Aorta (tissue), 5 donors: Measurements from ENCODE around the gene YY1. TPM values are rescaled to one million over a fixed set of nuclear protein-coding genes. Genes with fewer than 3 reads are reported as not detected.
"Not testable (repeated sequence)": the region's sequence is repeated elsewhere in the genome, so short reads cannot be mapped to it uniquely, and the experiment has no call there.

Experiments
- ATAC-seq: fragments of 200-7000 bp; cut with Tn5 transposase; one replicate; pipeline ENCODE4 v1.9.1; 2022; ENCODE audit warnings: moderate library complexity; ENCODE audit not compliant: low FRiP score
- DNase-seq, 2 donors: peaks; one replicate each; pipeline ENCODE4 v3.0.0-alpha.2; 2020
- H3K27ac ChIP-seq, 2 donors: one replicate each; pipeline ENCODE4 v1.5.1; 2013; ENCODE audit warnings: low read length in 2 of 2, mild to moderate bottlenecking in 2 of 2, moderate library complexity in 2 of 2, control low read depth in 1 of 2, inconsistent platforms in 1 of 2, low read depth in 1 of 2
- H3K27me3 ChIP-seq, 2 donors: one replicate each; pipeline ENCODE4 v1.6.1; 2013; ENCODE audit warnings: control low read depth in 1 of 2, low read length in 1 of 2, mild to moderate bottlenecking in 1 of 2, moderate library complexity in 1 of 2; ENCODE audit not compliant: insufficient read depth in 2 of 2, control insufficient read depth in 1 of 2
- H3K36me3 ChIP-seq, 2 donors: one replicate each; pipeline ENCODE4 v1.6.1; 2013; ENCODE audit warnings: control low read depth in 1 of 2, low read length in 1 of 2, mild to moderate bottlenecking in 1 of 2; ENCODE audit not compliant: insufficient read depth in 2 of 2, control insufficient read depth in 1 of 2
- H3K4me1 ChIP-seq, 2 donors: one replicate each; pipeline ENCODE4 v1.6.1; 2013; ENCODE audit warnings: low read length in 2 of 2, control low read depth in 1 of 2, mild to moderate bottlenecking in 1 of 2, moderate library complexity in 1 of 2; ENCODE audit not compliant: insufficient read depth in 2 of 2, control insufficient read depth in 1 of 2
- H3K4me3 ChIP-seq, 2 donors: one replicate each; pipeline ENCODE4 v1.5.1; 2013; ENCODE audit warnings: low read length in 2 of 2, control low read depth in 1 of 2, mild to moderate bottlenecking in 1 of 2
- H3K9me3 ChIP-seq: one replicate; pipeline ENCODE4 v1.6.1; 2013; ENCODE audit warnings: mild to moderate bottlenecking, low read length; ENCODE audit not compliant: control insufficient read depth
- WGBS, 2 donors: extraction: QIAGEN DNeasy Blood & Tissue Kit; methylation state at CpG; one replicate each; pipeline ENCODE4 v1.1.7; 2013; 5-methylcytosine and 5-hydroxymethylcytosine counted together
- intact Hi-C, 2 donors: fragments of 100-400 bp; cut with DNase I; formaldehyde crosslinking; loops; one replicate each; pipeline versions ENCODE4 v1.14.2 to v1.15.0; 2022
- polyA plus RNA-seq, 2 donors: library from polyadenylated mRNA; stranded (reverse); fragments of 200-250 nt; gene quantifications; one replicate each; pipeline ENCODE4 v1.2.3, GENCODE V29; 2013
- total RNA-seq, 2 donors: library from RNA; stranded (reverse); fragmentation: NEBNext Ultra II Directional; extraction: Animal tissue kit (Norgen Biotek cat#: 25700); gene quantifications; one replicate each; pipeline ENCODE4 v1.2.1, GENCODE V29; 2021
- donor health status: healthy with polysubstance abuse.
- donor health status: Bipolar disorder and iron deficiency.
- donor health status: DM: no; HTN: no; CAD: no.
- donor health status: DM: no; HTN: no; CAD: no.
- donor health status: DM: yes; HTN: yes; CAD: no.

The YY1 gene
- total and polyA plus RNA-seq, 4 donors: 23.1 to 57.3 (median 41.0) TPM

GRCh38 chr14:100306998-100307765 is 68.2 kb downstream of the YY1 start:
- ATAC-seq: peak; percentile 39
- Histone ChIP-seq H3K27ac (no peak overlapping the region), H3K36me3 (no peaks in the 10 kb centered on the region), H3K4me3 (peak overlapping the region; percentile 38 to 87), H3K4me1 (no peaks in the 10 kb centered on the region), H3K27me3 (no peaks in the 10 kb centered on the region), H3K9me3 (no peaks in the 10 kb centered on the region)
- DNase-seq: peak in 1 of 2 donors; percentile 80
- WGBS, 2 donors: 10 to 11% methylated on average over 45 to 49 of the region's 49 CpGs
- intact Hi-C loops: loop anchor here (5.0 kb wide), 2 partner anchors 70 kb away; partner anchors contain the start of genes WDR25 (in 2 of the 2) and YY1 (in 1 of the 2)

GRCh38 chr14:100307766-100308426 is 69.0 kb downstream of the YY1 start:
- DNase-seq (no peak), ATAC-seq (no peak)
- intact Hi-C loops: loop anchor here (5.0 kb wide), 2 partner anchors 69 to 71 kb away; partner anchors contain the start of genes WDR25 (in 2 of the 2) and YY1 (in 1 of the 2)
- Histone ChIP-seq H3K4me1 (no peaks in the 10 kb centered on the region), H3K4me3 (no peak overlapping the region), H3K9me3 (no peaks in the 10 kb centered on the region), H3K36me3 (no peaks in the 10 kb centered on the region), H3K27ac (no peak overlapping the region), H3K27me3 (no peaks in the 10 kb centered on the region)
- 83 to 84% methylated on average over 5 of the region's 5 CpGs for WGBS, 2 donors

- H3K4me3 ChIP-seq, DNase-seq, ATAC-seq, H3K4me1 ChIP-seq, H3K27ac ChIP-seq, H3K36me3 ChIP-seq, H3K9me3 ChIP-seq, H3K27me3 ChIP-seq: not testable (repeated sequence)
- intact Hi-C loops: loop anchor here (5.0 kb wide), 2 partner anchors 69 to 71 kb away; partner anchors contain the start of genes WDR25 (in 2 of the 2) and YY1 (in 1 of the 2)
- WGBS, 2 donors: 87 to 91% methylated on average over 6 of the region's 6 CpGs
These were observed 69.5 kb downstream of the YY1 start for GRCh38 chr14:100308427-100308792.

- Histone ChIP-seq H3K36me3 (no peaks in the 10 kb centered on the region), H3K9me3 (no peaks in the 10 kb centered on the region), H3K4me1 (no peaks in the 10 kb centered on the region), H3K4me3 (no peak overlapping the region), H3K27ac (no peak overlapping the region), H3K27me3 (no peaks in the 10 kb centered on the region)
- no peak for ATAC-seq
- intact Hi-C loops: loop anchor here (5.0 kb wide), 2 partner anchors 68 to 72 kb away; partner anchors contain the start of genes WDR25 (in 2 of the 2) and YY1 (in 1 of the 2)
- DNase-seq: no peak
- 81 to 83% methylated on average over 8 of the region's 8 CpGs for WGBS, 2 donors
These were observed 70.2 kb downstream of the YY1 start for GRCh38 chr14:100309028-100309737.

GRCh38 chr14:100312110-100312876 is 73.3 kb downstream of the YY1 start:
- H3K9me3 ChIP-seq: not testable (repeated sequence)

GRCh38 chr14:100312877-100313400 is 74.0 kb downstream of the YY1 start:
- Histone ChIP-seq H3K27ac (no peak overlapping the region), H3K36me3 (no peaks in the 10 kb centered on the region), H3K9me3 (no peaks in the 10 kb centered on the region), H3K4me3 (no peak overlapping the region), H3K27me3 (no peaks in the 10 kb centered on the region), H3K4me1 (no peaks in the 10 kb centered on the region)
- DNase-seq (no peak), ATAC-seq (no peak)
- intact Hi-C loops: no loop called here
- 56 to 59% methylated on average over 10 of the region's 10 CpGs for WGBS, 2 donors

More at GRCh38 chr14:100312110-100312876, 73.3 kb downstream of the YY1 start:
- H3K4me3 ChIP-seq, ATAC-seq, intact Hi-C loops, DNase-seq, H3K36me3 ChIP-seq, H3K4me1 ChIP-seq, H3K27me3 ChIP-seq, H3K27ac ChIP-seq: not testable (repeated sequence)
- WGBS, 2 donors: 36 to 48% methylated on average over 18 of the region's 18 CpGs

DNA sequence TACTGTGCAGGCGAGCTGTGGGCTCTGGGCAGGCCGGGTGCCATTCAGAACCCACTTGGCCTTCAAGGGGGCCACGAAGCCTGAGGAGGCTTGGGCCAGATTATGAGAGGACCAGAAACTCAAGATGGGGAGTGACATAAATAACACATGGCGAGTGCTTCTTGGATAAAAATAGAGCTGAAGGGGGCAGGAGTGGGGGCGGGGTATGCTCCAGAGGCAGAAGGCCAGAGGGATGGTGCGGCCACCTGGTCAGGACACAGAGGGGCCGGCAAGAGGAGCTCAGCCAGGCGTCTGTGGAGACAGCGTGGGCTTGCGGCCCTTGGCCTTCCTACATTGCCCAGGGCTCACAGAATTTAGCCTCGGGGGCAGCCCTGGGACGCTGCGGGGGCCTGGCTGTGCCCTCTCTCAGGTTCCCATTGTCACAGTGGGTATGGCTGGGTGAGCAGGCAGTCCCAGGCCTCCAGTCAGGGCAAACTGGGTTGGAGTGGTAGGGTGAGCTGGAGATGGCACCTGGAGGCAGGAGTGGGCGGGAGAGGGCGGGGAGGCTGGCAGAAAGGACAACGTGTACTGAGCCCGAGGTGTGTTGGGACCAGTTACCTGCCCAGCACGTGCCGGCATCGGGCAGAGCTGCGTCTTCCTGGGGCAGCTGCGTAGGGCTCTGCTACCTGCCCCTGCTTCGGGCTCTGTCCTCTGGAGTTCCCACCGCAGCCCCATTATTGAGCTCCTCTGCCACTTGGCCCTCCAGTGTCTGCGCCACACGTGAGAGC is 74.7 kb downstream of the YY1 start:
- Histone ChIP-seq H3K27me3 (no peaks in the 10 kb centered on the region), H3K9me3 (no peaks in the 10 kb centered on the region), H3K36me3 (no peaks in the 10 kb centered on the region), H3K4me1 (no peaks in the 10 kb centered on the region), H3K27ac (no peak overlapping the region), H3K4me3 (no peak overlapping the region)
- DNase-seq (no peak), ATAC-seq (no peak)
- intact Hi-C loops: no loop called here
- WGBS, 2 donors: 84 to 85% methylated on average over 24 to 26 of the region's 26 CpGs
